GM12891 (cell line): ENCODE measurements around the gene ILDR2.

Experiments
- POLR2A ChIP-seq: IDR thresholded peaks from 2 replicates; pipeline ENCODE4 v1.6.1; 2011; ENCODE audit warnings: low read depth, low read length, control low read depth
- POLR2AphosphoS5 ChIP-seq: IDR thresholded peaks from 2 replicates; pipeline ENCODE4 v1.6.1; 2011; ENCODE audit warnings: low read depth, low read length, control low read depth
- TAF1 ChIP-seq: IDR thresholded peaks from 2 replicates; pipeline ENCODE4 v1.6.1; 2011; ENCODE audit warnings: low read depth, low read length, control low read depth

GRCh38 chr1:166884971-166885370 is 90.4 kb downstream of the ILDR2 start:
- TF ChIP-seq POLR2AphosphoS5: no peak
- no peak for TF ChIP-seq POLR2A
- no peak for TF ChIP-seq TAF1
